Measurements from ENCODE around the gene TDRD3. TPM values are rescaled to one million over a fixed set of nuclear protein-coding genes. Genes with fewer than 3 reads are reported as not detected.

TDRD3 gene
- total RNA-seq, 1 experiment from 2014 or later, result 5.8 TPM

DNA sequence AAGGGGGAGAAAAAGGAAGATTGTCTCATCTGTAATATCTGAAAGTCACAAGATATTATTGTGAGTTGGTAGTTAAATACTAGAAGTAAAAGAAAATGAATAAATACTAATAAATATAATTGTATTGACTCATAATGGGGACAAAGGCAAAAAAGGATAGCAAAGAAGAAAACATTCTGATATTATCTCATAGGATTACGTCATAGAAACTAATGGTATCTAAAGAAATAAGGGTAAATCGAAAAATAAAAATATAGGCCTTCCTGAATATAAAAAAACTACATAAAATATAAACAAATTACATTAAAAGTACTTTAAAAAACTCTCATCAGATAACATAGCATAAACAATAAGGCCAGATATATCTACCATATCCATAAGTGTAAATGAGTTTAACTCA lies 38.6 kb upstream of the TDRD3 start:
- POLR2A ChIA-PET (ENCODE audit: unreplicated experiment), result no interaction called here
- BruUV-seq (replicated peaks), result no TSS peak
- CTCF ChIA-PET, result no interaction called here

DNA sequence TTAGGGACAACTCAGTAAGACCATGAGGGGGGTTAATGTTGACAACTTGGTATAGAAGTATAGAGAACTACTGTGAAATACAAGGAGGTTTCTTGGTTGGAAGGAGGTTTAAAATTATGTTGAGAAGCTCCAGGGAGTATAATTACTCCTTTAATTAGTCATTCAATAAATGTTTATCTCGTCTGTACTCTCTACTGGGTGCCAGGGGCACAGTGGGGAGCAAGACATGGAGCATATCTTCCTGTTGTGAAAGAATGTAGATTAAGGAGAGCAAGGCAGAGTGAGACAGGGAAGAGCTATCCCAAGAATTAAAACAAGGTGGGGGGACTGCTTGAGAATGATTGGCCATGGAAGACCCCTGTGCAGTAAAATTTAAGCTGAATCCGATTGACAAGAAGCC lies 33.7 kb upstream of the TDRD3 start:
- no peak for TF ChIP-seq EZH2 (IDR thresholded peaks at IDR 0.05; ENCODE audit: low read length, unreplicated experiment)
- no peak for TF ChIP-seq EZH2phosphoT487 (IDR thresholded peaks at IDR 0.05; ENCODE audit: borderline replicate concordance, low read length)
- TF ChIP-seq, protein P1, sequence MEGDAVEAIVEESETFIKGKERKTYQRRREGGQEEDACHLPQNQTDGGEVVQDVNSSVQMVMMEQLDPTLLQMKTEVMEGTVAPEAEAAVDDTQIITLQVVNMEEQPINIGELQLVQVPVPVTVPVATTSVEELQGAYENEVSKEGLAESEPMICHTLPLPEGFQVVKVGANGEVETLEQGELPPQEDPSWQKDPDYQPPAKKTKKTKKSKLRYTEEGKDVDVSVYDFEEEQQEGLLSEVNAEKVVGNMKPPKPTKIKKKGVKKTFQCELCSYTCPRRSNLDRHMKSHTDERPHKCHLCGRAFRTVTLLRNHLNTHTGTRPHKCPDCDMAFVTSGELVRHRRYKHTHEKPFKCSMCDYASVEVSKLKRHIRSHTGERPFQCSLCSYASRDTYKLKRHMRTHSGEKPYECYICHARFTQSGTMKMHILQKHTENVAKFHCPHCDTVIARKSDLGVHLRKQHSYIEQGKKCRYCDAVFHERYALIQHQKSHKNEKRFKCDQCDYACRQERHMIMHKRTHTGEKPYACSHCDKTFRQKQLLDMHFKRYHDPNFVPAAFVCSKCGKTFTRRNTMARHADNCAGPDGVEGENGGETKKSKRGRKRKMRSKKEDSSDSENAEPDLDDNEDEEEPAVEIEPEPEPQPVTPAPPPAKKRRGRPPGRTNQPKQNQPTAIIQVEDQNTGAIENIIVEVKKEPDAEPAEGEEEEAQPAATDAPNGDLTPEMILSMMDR (conservative IDR thresholded peaks at IDR 0.05; ENCODE audit: low read depth, low read length), result no peak
- Histone ChIP-seq H3K9me3 (ENCODE audit: low read length) (no peaks in the 10 kb centered on the region), H3K4me1 (ENCODE audit: insufficient read depth, low read length) (no peaks in the 10 kb centered on the region), H3K27ac (ENCODE audit: low read length) (no peak overlapping the region), H3K4me2 (ENCODE audit: low read length) (no peak overlapping the region), H3K79me2 (ENCODE audit: low read length) (no peaks in the 10 kb centered on the region), H3F3A (ENCODE audit: low read length, unreplicated experiment) (no peaks in the 10 kb centered on the region), H3K4me3 (ENCODE audit: low read length) (no peak overlapping the region), H3K27me3 (ENCODE audit: low read length) (peaks cover 3% of the 10 kb centered on the region; the same call in 1 of the 2 replicates), H4K20me1 (ENCODE audit: low read length) (no peaks in the 10 kb centered on the region), H2AFZ (ENCODE audit: low read length) (no peak overlapping the region), H3K9ac (ENCODE audit: low read length) (no peak overlapping the region), H3K9me2 (replicated peaks; ENCODE audit: low read length) (no peaks in the 10 kb centered on the region), H3K36me3 (ENCODE audit: low read depth, low read length) (no peaks in the 10 kb centered on the region)
- no peak for DNase-seq
- no TSS peak for BruUV-seq (replicated peaks)
- no peak for ATAC-seq
- POLR2A ChIA-PET (ENCODE audit: unreplicated experiment), result no interaction called here
- CTCF ChIA-PET, result no interaction called here
- intact Hi-C loops (cut with micrococcal nuclease), result no loop called here

More for the DNA sequence above, 38.6 kb upstream of the TDRD3 start:
- intact Hi-C loops (cut with micrococcal nuclease), result no loop called here
- no peak overlapping the region for H3K4me2 ChIP-seq (ENCODE audit: low read length)
- no peak overlapping the region for H3K9ac ChIP-seq (ENCODE audit: low read length)
- no peaks in the 10 kb centered on the region for H3K27me3 ChIP-seq (ENCODE audit: low read length)
- TF ChIP-seq EZH2 (IDR thresholded peaks at IDR 0.05; ENCODE audit: low read length, unreplicated experiment) (no peak), EZH2phosphoT487 (IDR thresholded peaks at IDR 0.05; ENCODE audit: borderline replicate concordance, low read length) (no peak)
- TF ChIP-seq, protein P1 (conservative IDR thresholded peaks at IDR 0.05; ENCODE audit: low read depth, low read length), result no peak
- no peaks in the 10 kb centered on the region for H3F3A ChIP-seq (ENCODE audit: low read length, unreplicated experiment)
- H3K27ac ChIP-seq (ENCODE audit: low read length), result no peak overlapping the region
- no peaks in the 10 kb centered on the region for H3K4me1 ChIP-seq (ENCODE audit: insufficient read depth, low read length)
- no peaks in the 10 kb centered on the region for H3K9me3 ChIP-seq (ENCODE audit: low read length)
- H3K4me3 ChIP-seq (ENCODE audit: low read length), result no peak overlapping the region
- H3K36me3 ChIP-seq (ENCODE audit: low read depth, low read length), result no peaks in the 10 kb centered on the region
- ATAC-seq, result no peak
- no peaks in the 10 kb centered on the region for H3K9me2 ChIP-seq (replicated peaks; ENCODE audit: low read length)
- no peak for DNase-seq
- H3K79me2 ChIP-seq (ENCODE audit: low read length), result no peaks in the 10 kb centered on the region
- H2AFZ ChIP-seq (ENCODE audit: low read length), result no peak overlapping the region
- no peaks in the 10 kb centered on the region for H4K20me1 ChIP-seq (ENCODE audit: low read length)

DNA sequence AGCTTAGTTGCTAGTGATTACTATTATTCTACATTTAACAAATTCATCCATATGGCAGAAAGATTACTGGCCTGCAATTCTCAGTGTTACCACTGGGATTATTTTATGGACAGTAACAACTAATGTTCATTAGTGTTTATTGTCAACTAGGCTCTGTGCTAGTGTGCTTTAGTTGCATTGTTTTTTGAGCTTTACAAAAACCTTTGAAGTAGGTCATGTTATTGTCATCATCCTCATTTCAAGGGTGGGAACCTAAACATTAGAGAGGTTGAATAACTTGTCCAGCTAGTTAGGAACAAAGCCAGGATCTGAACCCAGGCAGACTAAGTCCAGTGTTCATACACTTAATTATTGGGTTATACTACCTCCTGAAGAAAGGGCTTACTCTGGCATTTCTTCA lies 27.8 kb upstream of the TDRD3 start:
- POLR2A ChIA-PET (ENCODE audit: unreplicated experiment), result interaction anchor here (0.5 kb wide), 1 partner anchor 672 kb away, joined by 4 read pairs; no protein-coding TSS in a partner anchor
- H3K4me2 ChIP-seq (ENCODE audit: low read length), result no peak overlapping the region
- ATAC-seq (0 out of 2 replicates have a peak, but pooled peaks have one; percentile 40), DNase-seq (peak; percentile 10)
- H2AFZ ChIP-seq (ENCODE audit: low read length), result no peak overlapping the region
- no peak overlapping the region for H3K9ac ChIP-seq (ENCODE audit: low read length)
- no peaks in the 10 kb centered on the region for H3K4me1 ChIP-seq (ENCODE audit: insufficient read depth, low read length)
- H3K27me3 ChIP-seq (ENCODE audit: low read length), result peaks cover 3% of the 10 kb centered on the region; the same call in 1 of the 2 replicates
- H3K79me2 ChIP-seq (ENCODE audit: low read length), result no peaks in the 10 kb centered on the region
- no peaks in the 10 kb centered on the region for H3F3A ChIP-seq (ENCODE audit: low read length, unreplicated experiment)
- no peaks in the 10 kb centered on the region for H3K9me3 ChIP-seq (ENCODE audit: low read length)
- H3K36me3 ChIP-seq (ENCODE audit: low read depth, low read length), result no peaks in the 10 kb centered on the region
- H3K27ac ChIP-seq (ENCODE audit: low read length), result no peak overlapping the region
- H4K20me1 ChIP-seq (ENCODE audit: low read length), result no peaks in the 10 kb centered on the region
- TF ChIP-seq EZH2phosphoT487 (IDR thresholded peaks at IDR 0.05; ENCODE audit: borderline replicate concordance, low read length), result no peak
- TF ChIP-seq EZH2 (IDR thresholded peaks at IDR 0.05; ENCODE audit: low read length, unreplicated experiment), result no peak
- TF ChIP-seq, protein P1 (conservative IDR thresholded peaks at IDR 0.05; ENCODE audit: low read depth, low read length), result peak; percentile 20; the same call in 1 of the 2 replicates
- intact Hi-C loops (cut with micrococcal nuclease), result no loop called here
- CTCF ChIA-PET, result interaction anchor here (0.6 kb wide), 1 partner anchor 29 kb away, joined by 3 read pairs; no protein-coding TSS in a partner anchor
- H3K4me3 ChIP-seq (ENCODE audit: low read length), result no peak overlapping the region
- H3K9me2 ChIP-seq (replicated peaks; ENCODE audit: low read length), result no peaks in the 10 kb centered on the region
- BruUV-seq (replicated peaks), result no TSS peak
